KMS-11 (cell line): ENCODE data around the gene EPS8.

Experiments used
- H2AFZ ChIP-seq: fragments of 200-600 bp; sonication (generic); 2 replicates; pipeline ENCODE4 v1.6.1; 2016; ENCODE audit warnings: antibody characterized with exemption, mixed run types, low read depth
- H3K27ac ChIP-seq: fragments of 200-600 bp; sonication (generic); 2 replicates; pipeline ENCODE4 v1.6.1; 2016; ENCODE audit warnings: mild to moderate bottlenecking, mixed run types
- H3K27me3 ChIP-seq: fragments of 200-600 bp; sonication (generic); 2 replicates; pipeline ENCODE4 v1.6.1; 2017; ENCODE audit warnings: mild to moderate bottlenecking, low read depth, mixed run types, moderate library complexity; ENCODE audit not compliant: insufficient read depth
- H3K36me3 ChIP-seq: fragments of 200-600 bp; sonication (generic); 2 replicates; pipeline ENCODE4 v1.6.1; 2017; ENCODE audit warnings: mild to moderate bottlenecking, mixed run types; ENCODE audit not compliant: insufficient read depth
- H3K4me1 ChIP-seq: fragments of 200-600 bp; sonication (generic); 2 replicates; pipeline ENCODE4 v1.6.1; 2016; ENCODE audit warnings: mild to moderate bottlenecking, low read depth, mixed run types; ENCODE audit not compliant: poor library complexity, severe bottlenecking
- H3K4me2 ChIP-seq: fragments of 200-600 bp; sonication (generic); 2 replicates; pipeline ENCODE4 v1.7.0; 2016; ENCODE audit warnings: mild to moderate bottlenecking, mixed run types
- H3K4me3 ChIP-seq: fragments of 200-600 bp; sonication (generic); IDR thresholded peaks from 2 replicates; pipeline ENCODE4 v1.6.1; 2017; ENCODE audit warnings: low read depth, low read length, mixed read lengths; ENCODE audit not compliant: insufficient read depth
- H3K79me2 ChIP-seq: fragments of 200-600 bp; sonication (generic); 2 replicates; pipeline ENCODE4 v1.6.1; 2016; ENCODE audit warnings: low read depth, mixed run types; ENCODE audit not compliant: insufficient read depth
- H3K9ac ChIP-seq: fragments of 200-600 bp; sonication (generic); 2 replicates; pipeline ENCODE4 v1.6.1; 2016; ENCODE audit warnings: mild to moderate bottlenecking, mixed run types
- H4K20me1 ChIP-seq: fragments of 200-600 bp; sonication (generic); 2 replicates; pipeline ENCODE4 v1.6.1; 2016; ENCODE audit warnings: mild to moderate bottlenecking, mixed run types; ENCODE audit not compliant: insufficient read depth
- CTCF ChIP-seq: fragments of 200-600 bp; sonication (generic); conservative IDR thresholded peaks from 2 replicates; pipeline ENCODE4 v1.6.1; 2017; ENCODE audit warnings: low read depth, mild to moderate bottlenecking, antibody characterized with exemption, low read length, moderate library complexity, mixed read lengths

Gene EPS8

GRCh38 chr12:15830538-15830937 is 41.4 kb upstream of the EPS8 start:
- Histone ChIP-seq H2AFZ (no peak overlapping the region), H3K79me2 (no peaks in the 10 kb centered on the region), H3K4me3 (no peak overlapping the region), H4K20me1 (no peaks in the 10 kb centered on the region), H3K4me2 (no peak overlapping the region), H3K4me1 (no peaks in the 10 kb centered on the region), H3K9ac (no peak overlapping the region), H3K27me3 (no peaks in the 10 kb centered on the region), H3K36me3 (no peaks in the 10 kb centered on the region), H3K27ac (no peak overlapping the region)
- no peak for TF ChIP-seq CTCF

- Histone ChIP-seq H3K27ac (no peak overlapping the region), H3K36me3 (no peaks in the 10 kb centered on the region), H3K4me1 (no peaks in the 10 kb centered on the region), H3K4me3 (no peak overlapping the region), H2AFZ (no peak overlapping the region), H4K20me1 (no peaks in the 10 kb centered on the region), H3K9ac (no peak overlapping the region), H3K79me2 (no peaks in the 10 kb centered on the region), H3K4me2 (no peak overlapping the region), H3K27me3 (no peaks in the 10 kb centered on the region)
- TF ChIP-seq CTCF = no peak
These were observed 40.8 kb upstream of the EPS8 start for GRCh38 chr12:15829949-15830348.

GRCh38 chr12:15829255-15829654 is 40.1 kb upstream of the EPS8 start:
- Histone ChIP-seq H3K4me3 (no peak overlapping the region), H3K27me3 (no peaks in the 10 kb centered on the region), H4K20me1 (no peaks in the 10 kb centered on the region), H3K27ac (no peak overlapping the region), H3K36me3 (no peaks in the 10 kb centered on the region), H3K79me2 (no peaks in the 10 kb centered on the region), H3K4me1 (no peaks in the 10 kb centered on the region), H2AFZ (no peak overlapping the region), H3K9ac (no peak overlapping the region), H3K4me2 (no peak overlapping the region)
- TF ChIP-seq CTCF = no peak

- Histone ChIP-seq H3K27ac (no peak overlapping the region), H3K27me3 (no peaks in the 10 kb centered on the region), H3K4me2 (no peak overlapping the region), H3K4me3 (no peak overlapping the region), H2AFZ (no peak overlapping the region), H3K79me2 (no peaks in the 10 kb centered on the region), H3K36me3 (no peaks in the 10 kb centered on the region), H4K20me1 (no peaks in the 10 kb centered on the region), H3K9ac (no peak overlapping the region), H3K4me1 (no peaks in the 10 kb centered on the region)
- TF ChIP-seq CTCF = no peak
These were observed 37.9 kb upstream of the EPS8 start for GRCh38 chr12:15827136-15827535.

- Histone ChIP-seq H3K27ac (no peak overlapping the region), H3K9ac (no peak overlapping the region), H2AFZ (no peak overlapping the region), H3K79me2 (no peaks in the 10 kb centered on the region), H4K20me1 (no peaks in the 10 kb centered on the region), H3K4me1 (no peaks in the 10 kb centered on the region), H3K4me2 (no peak overlapping the region), H3K36me3 (no peaks in the 10 kb centered on the region), H3K27me3 (no peaks in the 10 kb centered on the region), H3K4me3 (no peak overlapping the region)
- no peak for TF ChIP-seq CTCF
These were observed 35.3 kb upstream of the EPS8 start for GRCh38 chr12:15824516-15824915.
